HG03460 (cell line): Measurements from ENCODE around the gene PDE3B.
"Not testable (repeated sequence)": the region's sequence is repeated elsewhere in the genome, so short reads cannot be mapped to it uniquely, and the experiment has no call there.

Experiments used
- ATAC-seq: cut with Tn5 transposase; IDR thresholded peaks from one replicate; pipeline ENCODE4 v1.9.1; 2021; ENCODE audit not compliant: unreplicated experiment

The PDE3B gene

DNA sequence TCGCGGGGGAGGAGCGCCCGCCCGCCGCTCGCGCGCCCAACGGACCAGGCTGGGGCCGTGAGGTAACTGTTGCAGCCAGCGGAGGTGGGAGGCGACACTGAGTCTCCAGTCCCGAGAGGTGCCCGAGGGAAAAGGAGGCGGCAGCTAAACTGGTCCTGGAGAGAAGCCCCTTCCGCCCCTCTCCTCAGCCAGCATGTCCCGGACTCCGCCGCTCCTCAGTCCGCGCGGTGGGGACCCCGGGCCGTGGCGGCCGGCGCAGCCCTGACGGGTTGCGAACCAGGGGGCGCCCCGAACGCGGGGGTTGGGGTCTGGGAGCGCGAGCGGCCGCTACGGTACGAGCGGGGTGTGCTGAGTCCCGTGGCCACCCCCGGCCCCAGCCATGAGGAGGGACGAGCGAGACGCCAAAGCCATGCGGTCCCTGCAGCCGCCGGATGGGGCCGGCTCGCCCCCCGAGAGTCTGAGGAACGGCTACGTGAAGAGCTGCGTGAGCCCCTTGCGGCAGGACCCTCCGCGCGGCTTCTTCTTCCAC, at the start of gene PDE3B:
TSS of gene PDE3B (plus strand) at position 108 of the 529 bp plus-strand sequence. CDS start at position 380, 272 bp downstream.
- peak; percentile 71 for ATAC-seq

DNA sequence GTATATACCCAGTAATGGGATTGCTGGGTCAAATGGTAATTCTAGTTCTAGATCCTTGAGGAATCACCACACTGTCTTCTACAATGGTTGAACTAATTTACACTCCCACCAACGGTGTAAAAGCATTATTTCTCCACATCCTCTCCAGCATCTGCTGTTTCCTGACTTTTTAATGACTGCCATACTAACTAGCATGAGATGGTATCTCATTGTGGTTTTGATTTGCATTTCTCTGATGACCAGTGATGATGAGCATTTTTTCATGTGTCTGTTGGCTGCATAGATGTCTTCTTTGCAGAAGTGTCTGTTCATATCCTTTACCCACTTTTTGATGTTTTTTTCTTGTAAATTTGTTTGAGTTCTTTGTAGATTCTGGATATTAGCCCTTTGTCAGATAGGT, 48.3 kb upstream of the PDE3B start:
- not testable (repeated sequence) for ATAC-seq

DNA sequence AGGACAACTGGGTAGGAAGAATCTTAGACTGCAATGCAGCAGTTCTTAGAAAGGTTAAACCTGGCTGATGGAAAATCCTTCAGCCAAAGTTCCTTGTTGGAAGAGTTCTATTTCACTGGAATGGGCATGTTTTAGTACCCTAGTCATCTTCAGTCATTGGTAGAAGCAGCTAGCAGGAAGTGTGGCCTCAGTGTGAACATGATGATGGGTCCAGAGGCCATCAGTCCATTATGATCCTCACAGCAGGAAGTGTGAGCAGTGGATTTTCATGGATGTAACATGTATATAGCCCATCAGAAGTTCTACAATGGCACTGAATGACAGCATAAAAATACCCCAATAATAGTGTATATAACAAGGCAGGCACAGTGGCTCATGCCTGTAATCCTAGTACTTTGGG, 35.9 kb upstream of the PDE3B start:
- no peak for ATAC-seq

DNA sequence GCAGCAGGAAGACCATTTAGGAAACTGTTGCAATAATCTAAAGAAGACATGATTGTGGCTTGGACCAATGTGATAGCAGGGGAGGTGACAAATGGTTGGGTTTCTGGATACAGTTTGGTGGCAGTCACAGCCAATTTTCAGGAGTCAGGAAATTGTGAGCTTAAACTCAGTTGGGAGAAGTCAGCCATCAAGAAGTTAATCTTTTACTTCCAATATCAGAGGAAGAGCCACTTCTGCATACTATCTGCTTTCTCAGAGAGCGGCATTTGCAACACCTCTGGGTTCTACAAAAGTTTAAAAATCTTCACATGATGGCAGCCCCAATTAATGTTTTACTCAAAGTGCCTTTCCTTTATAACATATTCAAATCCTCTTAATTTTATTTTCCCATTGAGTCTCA, 33.7 kb upstream of the PDE3B start:
- no peak for ATAC-seq

DNA sequence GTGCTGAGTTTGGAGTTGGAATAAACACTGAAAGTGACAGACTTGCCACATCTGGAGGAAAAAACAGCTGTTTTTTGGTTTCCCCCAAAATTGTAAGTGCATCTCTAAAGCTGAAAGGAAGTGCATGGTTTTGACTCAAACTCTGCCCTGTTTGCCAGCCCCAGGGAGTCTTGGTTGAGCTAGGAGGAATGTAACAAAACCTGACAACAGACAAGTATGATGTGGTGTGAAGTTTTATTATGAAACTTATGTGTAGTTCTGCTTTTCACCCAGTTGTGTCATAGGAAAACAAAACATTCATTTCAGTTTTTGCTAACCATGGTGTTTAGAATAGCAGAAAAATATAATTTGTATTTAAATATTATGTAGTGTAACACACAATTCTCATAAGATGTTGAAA, 31.7 kb upstream of the PDE3B start:
- peak; percentile 61 for ATAC-seq

DNA sequence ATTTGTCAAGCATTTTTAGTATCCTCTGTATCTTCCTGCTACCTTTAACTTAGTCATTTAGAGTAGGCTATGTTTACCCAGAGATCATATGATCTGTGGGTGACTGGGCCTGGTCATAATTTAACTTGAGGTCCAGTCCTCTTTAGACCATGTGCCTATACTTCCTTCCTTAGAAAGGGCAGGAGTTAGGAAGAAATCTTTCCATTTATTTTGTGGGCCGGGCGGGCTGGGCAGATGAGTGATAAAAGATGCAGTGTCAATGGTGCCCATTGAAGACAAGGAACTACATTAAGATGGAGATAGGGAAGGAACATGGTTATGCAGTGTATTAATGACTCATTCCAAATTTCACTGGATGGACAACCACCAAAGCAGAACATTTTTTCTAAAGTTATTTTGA, 30.9 kb upstream of the PDE3B start:
- no peak for ATAC-seq

DNA sequence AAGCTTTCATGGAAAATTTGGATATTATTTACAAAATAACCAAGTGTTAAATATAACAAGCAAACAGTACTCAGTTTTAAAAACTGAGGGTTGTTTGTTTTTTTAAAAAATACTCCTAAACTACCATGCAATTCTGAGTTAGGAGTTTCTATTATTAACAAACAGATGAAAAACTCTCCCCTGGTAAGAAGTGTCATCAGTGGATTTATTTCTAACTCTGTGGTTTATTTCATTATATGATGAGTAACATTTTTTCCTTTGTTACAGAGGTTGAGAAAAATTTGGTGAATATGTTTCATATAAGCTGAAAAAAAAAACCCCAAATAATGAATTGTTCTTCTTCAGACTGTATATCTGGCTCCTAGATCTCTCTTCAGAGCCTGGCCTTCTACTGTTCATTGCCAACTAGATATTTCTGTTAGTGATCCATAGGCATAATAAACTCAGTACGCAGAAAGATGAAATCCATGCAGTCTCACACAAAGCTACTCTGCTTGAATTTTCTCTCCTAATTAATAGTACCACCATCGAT, 29.4 kb upstream of the PDE3B start:
- no peak for ATAC-seq

DNA sequence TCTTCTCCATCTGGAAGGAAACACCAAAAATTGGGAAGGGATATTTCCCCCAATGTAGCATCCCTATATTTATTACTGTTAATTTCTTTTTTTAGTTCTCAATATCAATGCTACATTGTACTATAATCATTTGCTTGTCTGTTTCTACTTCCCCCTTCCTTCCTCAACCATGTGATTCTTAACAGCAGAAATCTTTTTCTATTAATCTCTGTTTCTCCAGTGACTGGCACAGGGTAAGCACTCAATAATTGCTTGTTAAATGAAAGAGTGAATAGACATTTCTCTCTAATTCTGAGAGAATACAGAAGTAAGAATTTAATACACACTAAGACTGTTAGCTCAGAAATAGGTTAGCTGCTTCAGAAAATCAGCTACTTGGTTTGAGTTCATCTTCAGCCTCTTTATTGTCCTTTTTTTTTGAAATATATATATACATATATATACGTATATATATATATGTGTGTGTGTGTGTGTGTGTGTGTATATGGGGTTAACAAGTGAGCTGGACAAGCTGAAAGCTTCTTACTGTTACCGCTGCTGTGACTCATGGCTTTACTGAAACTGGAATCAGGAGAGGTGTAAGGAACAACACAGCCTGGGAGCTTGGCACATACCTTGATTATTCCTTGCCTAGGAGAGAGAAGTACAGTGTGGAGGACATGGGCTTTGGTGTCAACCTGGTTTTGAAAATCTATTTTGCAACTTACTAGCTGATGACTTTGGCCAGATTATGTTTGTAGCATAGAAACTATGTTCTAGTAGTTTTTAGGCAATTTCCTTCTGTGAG, 26.2 kb upstream of the PDE3B start:
- ATAC-seq, result no peak

DNA sequence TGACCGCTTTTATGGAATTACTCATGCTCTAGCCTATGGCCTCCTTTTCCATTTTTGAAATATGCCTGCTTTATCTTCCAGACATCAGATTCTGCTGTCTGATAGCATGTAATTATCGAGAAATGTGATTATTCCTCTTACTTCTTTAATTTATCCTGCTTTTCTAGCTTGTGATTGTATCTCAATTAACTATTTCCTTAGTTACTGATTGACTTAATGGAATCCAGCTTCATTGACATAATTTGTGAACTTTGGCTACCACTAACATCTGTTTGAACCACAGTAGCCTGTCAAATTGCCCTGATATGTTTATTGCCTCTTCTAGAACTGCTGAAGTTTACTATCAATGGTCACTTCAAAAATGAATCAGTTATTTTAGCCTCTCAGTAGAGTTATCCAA, 25.5 kb upstream of the PDE3B start:
- no peak for ATAC-seq

DNA sequence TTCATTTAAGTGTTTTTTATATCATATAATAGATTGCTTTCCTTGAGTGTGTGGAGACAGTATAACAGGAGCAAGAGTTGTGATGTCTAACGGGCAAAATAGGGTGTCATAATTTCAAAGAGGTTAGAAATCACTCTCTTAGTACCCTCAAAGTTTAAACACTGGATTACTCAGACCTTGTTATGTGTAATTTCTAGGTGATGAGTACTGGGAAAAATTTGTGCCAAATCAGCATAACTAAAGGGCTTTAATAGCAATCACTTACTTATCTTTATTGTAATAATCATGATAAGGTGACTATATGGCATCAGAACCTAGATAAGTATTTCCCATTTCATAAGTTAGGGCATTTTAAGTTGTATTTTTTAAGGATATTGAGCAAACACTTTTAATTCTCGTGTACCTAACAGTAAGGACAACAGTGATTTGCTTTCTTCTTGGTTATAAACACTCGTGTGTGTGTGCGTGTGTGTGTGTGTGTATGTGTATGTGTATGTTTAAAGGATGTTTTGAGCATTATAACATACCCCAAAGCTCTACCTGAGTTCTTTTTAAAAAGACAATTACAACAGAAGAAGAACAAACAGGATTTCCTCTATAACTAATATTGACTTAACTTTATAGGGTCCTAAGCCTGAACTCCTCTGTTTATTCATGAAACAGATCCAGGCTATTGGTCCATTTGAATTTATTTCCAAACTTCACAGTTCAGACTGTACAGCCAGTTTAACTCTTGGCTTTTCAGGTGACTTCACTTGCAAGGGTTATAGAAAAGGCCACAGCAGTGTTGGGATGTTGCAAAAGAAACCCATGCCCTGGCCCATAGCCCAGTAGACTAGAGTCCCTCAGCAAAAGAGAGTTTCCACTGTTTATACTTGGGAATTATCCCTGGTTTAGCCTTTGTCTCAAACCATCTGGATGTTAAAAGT, 23.7 kb upstream of the PDE3B start:
- no peak for ATAC-seq

DNA sequence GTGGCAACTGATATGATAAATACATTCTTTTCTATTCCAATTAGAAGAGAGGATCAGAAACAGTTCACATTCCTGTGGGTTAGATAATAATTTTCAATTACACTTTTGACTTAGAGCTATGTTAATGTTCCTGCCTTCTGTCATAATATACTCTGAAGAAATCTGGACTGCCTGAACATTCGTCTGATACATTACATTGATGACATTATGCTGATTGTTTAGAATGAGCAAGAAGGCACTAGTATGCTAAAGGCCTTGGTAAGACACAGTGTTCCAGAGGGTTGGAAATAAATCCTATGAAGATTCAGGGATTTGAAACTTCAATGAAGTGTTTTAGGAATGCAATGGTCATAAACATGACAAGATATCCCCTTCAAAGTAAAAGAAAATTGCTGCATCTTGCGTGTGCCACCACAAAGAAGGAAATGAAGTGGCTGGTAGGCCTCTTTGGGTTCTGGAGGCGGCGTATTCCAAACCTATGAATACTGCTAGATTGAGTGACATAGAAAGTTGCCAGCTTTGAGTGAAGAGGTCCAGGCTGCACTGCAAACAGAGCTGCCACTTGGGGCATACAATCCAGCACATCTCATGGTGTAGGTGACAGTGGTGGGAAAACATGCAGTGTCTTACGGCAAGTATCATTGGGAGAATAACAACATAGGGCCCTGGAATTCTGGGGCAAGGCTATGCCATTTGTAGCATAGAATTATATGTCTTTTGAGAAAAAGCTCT, 21.2 kb upstream of the PDE3B start:
- no peak for ATAC-seq

DNA sequence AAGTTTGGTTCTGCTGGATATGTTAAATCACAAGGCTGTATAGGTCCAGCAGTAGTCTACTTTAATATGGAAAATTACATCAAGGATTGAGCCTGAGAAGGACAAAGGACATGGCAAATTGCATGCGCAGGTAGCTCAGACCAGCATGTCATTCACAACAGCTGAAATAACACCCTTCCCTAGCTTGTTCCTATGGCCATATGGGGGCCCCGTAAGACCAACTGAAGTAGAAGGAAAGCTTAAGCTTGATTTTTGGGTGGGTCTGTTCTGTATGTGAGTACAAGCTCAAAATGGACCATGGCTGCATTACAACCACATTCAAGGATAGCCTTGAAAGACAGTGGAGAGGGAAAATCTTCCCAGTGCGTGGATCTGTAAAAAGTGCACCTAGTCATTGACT, 20.6 kb upstream of the PDE3B start:
- ATAC-seq, result no peak

DNA sequence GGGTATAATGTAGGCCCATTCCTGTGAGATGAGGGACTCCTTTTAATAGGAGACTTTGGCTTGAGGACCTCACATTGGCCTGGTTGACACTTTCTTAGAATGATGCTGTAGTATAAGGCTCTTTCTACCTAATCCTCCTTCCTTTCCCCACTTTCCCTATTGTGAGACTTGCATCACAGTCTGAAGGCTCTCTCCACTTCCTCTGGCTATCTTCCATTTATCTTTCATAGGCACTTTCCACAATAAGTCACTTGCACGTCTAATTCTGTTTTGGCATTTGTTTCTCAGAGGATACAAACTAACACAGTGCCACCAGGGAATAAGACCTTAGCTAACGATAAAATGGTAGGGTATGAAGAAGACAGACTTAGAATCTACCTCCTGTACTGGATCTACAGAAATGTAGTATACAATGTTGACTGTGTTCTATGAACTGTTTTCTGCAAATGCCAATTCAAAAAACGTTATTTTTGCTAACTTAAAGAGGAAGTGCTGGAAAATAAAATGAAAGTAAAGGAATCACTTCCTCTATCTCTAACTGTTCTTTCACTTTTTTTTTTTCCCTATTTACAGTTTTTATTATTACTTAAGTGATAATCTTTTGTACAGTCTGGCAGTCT, 17.9 kb upstream of the PDE3B start:
- no peak for ATAC-seq

DNA sequence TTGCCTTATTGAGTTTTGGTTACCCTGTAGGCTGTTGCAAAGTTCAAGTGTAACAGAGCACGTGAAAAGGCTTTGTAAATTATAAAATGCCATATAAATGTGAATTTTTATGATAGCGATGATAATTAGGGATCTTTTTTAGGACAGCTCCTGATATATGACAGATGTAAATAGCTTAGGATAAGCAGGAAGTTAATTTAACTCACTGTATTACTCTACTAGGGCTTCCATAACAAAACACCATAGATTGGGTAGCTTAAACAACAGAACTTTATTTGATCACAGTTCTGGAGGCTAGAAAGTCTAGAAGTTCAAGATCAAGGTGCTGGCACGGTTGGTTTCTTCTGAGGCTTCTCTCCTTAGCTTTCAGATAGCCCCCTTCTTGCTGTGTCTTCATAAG, 17.0 kb upstream of the PDE3B start:
- ATAC-seq, result no peak

DNA sequence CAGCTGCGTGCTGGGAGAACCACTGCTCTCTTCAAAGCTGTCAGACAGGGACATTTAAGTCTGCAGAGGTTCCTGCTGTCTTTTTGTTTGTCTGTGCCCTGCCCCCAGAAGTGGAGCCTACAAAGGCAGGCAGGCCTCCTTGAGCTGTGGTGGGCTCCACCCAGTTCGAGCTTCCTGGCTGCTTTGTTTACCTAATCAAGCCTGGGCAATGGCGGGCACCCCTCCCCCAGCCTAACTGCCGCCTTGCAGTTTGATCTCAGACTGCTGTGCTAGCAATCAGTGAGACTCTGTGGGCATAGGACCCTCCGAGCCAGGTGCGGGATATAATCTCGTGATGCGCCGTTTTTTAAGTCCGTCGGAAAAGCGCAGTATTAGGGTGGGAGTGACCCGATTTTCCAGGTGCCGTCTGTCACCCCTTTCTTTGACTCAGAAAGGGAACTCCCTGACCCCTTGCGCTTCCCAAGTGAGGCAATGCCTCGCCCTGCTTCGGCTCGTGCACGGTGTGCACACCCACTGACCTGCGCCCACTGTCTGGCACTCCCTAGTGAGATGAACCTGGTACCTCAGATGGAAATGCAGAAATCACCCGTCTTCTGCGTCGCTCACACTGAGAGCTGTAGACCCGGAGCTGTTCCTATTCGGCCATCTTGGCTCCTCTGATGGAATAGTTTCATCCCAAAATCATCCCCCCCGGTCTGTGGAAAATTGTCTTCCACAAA, 9.9 kb upstream of the PDE3B start:
- not testable (repeated sequence) for ATAC-seq

DNA sequence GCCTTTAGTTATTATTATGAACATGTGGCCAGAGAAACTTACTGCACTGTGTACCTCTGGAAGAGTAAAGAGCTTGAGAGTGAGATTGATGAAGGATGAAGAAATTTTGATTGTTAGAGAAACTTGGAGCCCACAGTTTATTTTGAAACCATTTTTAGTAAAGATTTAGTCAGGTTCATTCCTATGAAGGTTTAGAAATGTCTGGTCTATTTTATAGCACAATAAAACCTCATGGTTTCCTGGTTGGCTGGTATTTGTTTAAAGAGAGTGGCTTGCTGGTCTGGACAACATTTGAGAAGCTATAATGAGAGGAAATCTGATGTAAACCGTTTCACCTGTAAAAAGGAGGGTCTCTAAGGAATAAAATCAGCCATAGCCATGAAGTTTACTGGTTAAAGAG, 8.8 kb upstream of the PDE3B start:
- ATAC-seq, result no peak

DNA sequence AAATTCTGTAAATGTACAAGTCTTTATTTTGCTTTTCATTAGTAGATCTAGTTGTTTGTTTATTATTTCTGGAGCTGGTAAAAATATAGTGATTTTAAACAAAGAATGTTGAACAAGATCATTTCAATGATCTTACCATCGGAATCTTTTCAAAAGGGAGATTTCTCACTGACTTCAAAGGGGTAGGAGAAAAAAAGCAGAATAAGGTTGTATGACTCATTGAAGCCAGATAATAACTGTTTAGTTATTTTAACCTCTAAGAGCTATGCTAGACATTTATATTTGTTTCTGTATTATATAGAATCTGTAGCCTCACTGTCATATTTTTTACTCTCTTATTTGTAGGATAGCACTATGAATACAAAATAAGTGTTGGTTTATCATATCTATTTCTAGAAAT, 8.1 kb upstream of the PDE3B start:
- ATAC-seq, result no peak

DNA sequence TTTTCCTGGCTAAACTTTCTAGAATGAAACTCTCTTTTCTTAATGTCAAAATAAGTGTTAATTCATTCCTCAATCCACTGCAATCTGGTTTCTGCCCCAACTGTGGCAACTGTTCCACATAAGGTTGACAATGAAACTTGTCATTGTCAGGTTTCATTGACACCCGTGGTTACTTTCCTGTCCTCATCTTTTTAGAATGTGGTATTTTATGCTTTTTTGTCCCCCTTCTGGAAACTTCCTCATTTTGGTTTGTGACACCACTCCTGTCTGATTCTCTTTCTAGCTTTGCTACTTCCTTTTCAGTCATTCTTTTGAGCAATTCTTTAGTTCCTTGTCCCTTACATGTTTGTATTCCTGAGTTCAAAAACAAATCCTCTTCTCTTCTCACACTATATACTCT, 7.5 kb upstream of the PDE3B start:
- no peak for ATAC-seq

DNA sequence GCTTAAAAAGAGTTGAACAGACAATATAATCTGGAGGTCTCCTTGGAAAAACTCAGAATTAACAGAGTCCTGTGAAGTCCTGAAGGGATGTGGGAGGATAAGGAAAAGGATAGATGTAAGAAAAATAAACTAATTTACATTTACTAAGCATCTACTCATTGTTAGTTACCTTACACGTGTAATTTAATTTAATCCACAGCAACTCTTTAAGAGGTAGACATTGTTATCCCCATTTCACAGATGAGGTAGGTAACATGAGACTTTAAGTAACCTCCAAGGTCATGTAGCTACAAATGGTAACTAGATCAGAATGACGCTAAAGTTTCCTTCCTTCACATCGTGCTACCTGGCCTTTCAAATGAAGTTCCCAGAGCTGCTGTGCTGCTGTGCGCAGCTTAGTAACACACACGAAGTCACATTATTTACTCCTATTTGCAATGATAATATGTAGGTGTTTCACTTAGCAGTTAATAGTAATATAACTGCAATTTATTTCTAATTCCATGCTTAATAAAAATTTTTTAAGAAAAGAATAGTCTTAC, 5.7 kb upstream of the PDE3B start:
- ATAC-seq, result no peak

DNA sequence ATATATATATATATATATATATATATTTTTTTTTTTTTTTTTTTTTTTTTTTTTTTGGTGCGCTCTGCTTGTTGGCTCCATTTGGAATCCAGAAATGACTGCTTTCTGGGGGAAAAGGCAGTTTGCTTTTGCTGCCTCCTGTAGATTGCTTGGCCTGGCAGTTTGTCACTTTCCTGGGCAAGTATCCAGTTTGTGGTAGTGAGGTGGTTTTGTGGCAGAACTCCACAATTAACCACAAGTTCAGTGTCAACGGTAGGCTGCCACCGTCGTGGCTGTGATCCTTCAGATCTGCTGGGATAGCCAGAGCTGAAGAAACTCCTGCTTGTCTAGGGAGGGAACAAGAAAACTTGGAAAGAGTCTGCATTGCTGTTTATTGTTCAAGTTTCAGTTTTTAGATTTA, 5.0 kb upstream of the PDE3B start:
- ATAC-seq, result no peak
